ENCODE data around the gene USP21. TPM values are rescaled to one million over a fixed set of nuclear protein-coding genes. Genes with fewer than 3 reads are reported as not detected.

The USP21 gene
- total and polyA plus RNA-seq, 9 of the 15 experiments (the other 6 are each of a cell fraction or from before 2014, with no cell fraction given) = 4.9 to 52.4 (median 21.6) TPM

DNA sequence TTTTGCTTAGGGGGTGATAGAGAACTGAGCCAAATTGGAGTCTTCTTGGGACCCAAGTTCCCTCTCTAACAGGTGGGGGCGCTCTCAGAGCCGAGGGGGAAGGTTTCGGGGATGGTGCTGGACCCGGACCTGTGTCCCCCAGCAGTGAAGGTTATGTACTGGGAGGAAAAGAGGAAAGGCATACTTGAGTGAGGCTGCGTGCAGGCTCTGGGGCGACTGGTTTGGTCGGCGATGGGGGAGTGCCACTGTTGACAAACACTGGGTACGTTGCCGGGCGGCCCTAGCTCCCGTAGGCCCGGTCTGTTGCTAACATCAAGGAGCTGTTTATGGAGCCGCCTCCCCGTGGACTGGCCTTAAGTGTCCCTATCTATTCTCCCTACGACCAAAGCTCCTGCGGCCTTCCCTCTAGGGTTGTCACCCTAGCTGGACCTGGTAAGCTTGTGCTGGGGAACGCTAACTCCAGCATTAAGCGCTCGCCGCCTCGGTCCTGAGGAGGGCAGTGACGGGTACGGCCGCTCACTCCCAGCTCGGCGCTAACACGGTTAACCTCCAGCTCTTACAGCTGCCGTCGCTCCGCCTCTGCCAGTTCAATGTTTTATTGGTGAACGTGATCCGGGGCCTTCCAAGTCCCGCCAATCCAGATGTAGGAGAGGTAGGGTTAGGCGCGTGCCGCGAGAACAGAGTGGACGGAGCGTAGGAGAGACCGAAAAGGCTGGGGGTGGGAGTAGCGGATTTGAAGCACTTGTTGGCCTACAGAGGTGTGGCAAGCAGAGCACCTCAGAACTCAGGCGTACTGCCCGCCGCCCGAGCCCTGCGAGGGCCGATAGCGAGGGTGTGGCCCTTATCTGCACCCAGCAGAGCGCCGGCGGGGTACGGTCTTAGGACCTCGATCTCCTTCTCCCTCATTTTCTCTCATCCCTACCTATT lies 6.7 kb downstream of the USP21 start, which contains the start of gene PPOX (continued):
- TF ChIP-seq ZNF407 (IDR thresholded peaks at IDR 0.05; ENCODE audit: low read depth) (peak; percentile 94), ATF6 (CRISPR knock-in tag; IDR thresholded peaks at IDR 0.05) (peak; percentile 76; the same call in 1 of the 2 replicates), POLR2G (IDR thresholded peaks at IDR 0.05; ENCODE audit: low read depth, low read length) (peak; percentile 93)
- TF ChIP-seq, protein P1, sequence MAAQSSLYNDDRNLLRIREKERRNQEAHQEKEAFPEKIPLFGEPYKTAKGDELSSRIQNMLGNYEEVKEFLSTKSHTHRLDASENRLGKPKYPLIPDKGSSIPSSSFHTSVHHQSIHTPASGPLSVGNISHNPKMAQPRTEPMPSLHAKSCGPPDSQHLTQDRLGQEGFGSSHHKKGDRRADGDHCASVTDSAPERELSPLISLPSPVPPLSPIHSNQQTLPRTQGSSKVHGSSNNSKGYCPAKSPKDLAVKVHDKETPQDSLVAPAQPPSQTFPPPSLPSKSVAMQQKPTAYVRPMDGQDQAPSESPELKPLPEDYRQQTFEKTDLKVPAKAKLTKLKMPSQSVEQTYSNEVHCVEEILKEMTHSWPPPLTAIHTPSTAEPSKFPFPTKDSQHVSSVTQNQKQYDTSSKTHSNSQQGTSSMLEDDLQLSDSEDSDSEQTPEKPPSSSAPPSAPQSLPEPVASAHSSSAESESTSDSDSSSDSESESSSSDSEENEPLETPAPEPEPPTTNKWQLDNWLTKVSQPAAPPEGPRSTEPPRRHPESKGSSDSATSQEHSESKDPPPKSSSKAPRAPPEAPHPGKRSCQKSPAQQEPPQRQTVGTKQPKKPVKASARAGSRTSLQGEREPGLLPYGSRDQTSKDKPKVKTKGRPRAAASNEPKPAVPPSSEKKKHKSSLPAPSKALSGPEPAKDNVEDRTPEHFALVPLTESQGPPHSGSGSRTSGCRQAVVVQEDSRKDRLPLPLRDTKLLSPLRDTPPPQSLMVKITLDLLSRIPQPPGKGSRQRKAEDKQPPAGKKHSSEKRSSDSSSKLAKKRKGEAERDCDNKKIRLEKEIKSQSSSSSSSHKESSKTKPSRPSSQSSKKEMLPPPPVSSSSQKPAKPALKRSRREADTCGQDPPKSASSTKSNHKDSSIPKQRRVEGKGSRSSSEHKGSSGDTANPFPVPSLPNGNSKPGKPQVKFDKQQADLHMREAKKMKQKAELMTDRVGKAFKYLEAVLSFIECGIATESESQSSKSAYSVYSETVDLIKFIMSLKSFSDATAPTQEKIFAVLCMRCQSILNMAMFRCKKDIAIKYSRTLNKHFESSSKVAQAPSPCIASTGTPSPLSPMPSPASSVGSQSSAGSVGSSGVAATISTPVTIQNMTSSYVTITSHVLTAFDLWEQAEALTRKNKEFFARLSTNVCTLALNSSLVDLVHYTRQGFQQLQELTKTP (IDR thresholded peaks at IDR 0.05; ENCODE audit: low read depth in 1 of 2, partially characterized antibody in 2 of 2) = peak in 1 of 2 experiments; percentile 11
- TF ChIP-seq, protein P2, sequence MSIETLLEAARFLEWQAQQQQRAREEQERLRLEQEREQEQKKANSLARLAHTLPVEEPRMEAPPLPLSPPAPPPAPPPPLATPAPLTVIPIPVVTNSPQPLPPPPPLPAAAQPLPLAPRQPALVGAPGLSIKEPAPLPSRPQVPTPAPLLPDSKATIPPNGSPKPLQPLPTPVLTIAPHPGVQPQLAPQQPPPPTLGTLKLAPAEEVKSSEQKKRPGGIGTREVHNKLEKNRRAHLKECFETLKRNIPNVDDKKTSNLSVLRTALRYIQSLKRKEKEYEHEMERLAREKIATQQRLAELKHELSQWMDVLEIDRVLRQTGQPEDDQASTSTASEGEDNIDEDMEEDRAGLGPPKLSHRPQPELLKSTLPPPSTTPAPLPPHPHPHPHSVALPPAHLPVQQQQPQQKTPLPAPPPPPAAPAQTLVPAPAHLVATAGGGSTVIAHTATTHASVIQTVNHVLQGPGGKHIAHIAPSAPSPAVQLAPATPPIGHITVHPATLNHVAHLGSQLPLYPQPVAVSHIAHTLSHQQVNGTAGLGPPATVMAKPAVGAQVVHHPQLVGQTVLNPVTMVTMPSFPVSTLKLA (conservative IDR thresholded peaks at IDR 0.05) = peak; percentile 80 to 92; a peak in 3 of 4 replicates
- TF ChIP-seq, protein P3, sequence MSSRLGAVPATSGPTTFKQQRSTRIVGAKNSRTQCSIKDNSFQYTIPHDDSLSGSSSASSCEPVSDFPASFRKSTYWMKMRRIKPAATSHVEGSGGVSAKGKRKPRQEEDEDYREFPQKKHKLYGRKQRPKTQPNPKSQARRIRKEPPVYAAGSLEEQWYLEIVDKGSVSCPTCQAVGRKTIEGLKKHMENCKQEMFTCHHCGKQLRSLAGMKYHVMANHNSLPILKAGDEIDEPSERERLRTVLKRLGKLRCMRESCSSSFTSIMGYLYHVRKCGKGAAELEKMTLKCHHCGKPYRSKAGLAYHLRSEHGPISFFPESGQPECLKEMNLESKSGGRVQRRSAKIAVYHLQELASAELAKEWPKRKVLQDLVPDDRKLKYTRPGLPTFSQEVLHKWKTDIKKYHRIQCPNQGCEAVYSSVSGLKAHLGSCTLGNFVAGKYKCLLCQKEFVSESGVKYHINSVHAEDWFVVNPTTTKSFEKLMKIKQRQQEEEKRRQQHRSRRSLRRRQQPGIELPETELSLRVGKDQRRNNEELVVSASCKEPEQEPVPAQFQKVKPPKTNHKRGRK (tag; IDR thresholded peaks at IDR 0.05) = no peak
